GM12873 (cell line): ENCODE results near the gene CTNS.

Experiments
- TF ChIP-seq, protein P1 (sequence below): IDR thresholded peaks from 2 replicates; pipeline ENCODE4 v1.5.1; 2012; ENCODE audit warnings: low read depth, mild to moderate bottlenecking, moderate library complexity, low read length, control low read depth; ENCODE audit not compliant: insufficient read depth; ENCODE audit errors: missing control alignments

The CTNS gene

DNA sequence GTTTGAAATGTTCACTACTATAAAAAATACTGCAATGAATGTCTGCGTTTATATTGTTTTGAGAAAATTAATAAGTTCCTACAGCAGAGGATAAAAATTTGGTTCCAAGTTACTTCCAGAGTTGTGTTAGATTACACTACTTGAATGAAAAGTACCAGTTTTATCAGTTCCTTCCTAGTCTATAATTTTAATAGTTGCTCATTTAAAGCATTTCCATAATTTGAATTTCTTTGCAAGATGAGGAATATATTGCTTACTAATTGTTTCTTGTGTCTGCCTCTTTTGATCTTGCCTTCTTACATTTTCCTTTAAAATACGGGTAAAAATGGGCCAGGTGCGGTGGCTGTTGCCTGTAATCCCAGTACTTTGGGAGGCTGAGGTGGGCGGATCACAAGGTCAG lies 36.0 kb downstream of the CTNS start:
- TF ChIP-seq, protein P1, sequence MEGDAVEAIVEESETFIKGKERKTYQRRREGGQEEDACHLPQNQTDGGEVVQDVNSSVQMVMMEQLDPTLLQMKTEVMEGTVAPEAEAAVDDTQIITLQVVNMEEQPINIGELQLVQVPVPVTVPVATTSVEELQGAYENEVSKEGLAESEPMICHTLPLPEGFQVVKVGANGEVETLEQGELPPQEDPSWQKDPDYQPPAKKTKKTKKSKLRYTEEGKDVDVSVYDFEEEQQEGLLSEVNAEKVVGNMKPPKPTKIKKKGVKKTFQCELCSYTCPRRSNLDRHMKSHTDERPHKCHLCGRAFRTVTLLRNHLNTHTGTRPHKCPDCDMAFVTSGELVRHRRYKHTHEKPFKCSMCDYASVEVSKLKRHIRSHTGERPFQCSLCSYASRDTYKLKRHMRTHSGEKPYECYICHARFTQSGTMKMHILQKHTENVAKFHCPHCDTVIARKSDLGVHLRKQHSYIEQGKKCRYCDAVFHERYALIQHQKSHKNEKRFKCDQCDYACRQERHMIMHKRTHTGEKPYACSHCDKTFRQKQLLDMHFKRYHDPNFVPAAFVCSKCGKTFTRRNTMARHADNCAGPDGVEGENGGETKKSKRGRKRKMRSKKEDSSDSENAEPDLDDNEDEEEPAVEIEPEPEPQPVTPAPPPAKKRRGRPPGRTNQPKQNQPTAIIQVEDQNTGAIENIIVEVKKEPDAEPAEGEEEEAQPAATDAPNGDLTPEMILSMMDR = no peak

GRCh38 chr17:3675886-3676285 lies 39.3 kb downstream of the CTNS start:
- TF ChIP-seq, protein P1 = no peak

DNA sequence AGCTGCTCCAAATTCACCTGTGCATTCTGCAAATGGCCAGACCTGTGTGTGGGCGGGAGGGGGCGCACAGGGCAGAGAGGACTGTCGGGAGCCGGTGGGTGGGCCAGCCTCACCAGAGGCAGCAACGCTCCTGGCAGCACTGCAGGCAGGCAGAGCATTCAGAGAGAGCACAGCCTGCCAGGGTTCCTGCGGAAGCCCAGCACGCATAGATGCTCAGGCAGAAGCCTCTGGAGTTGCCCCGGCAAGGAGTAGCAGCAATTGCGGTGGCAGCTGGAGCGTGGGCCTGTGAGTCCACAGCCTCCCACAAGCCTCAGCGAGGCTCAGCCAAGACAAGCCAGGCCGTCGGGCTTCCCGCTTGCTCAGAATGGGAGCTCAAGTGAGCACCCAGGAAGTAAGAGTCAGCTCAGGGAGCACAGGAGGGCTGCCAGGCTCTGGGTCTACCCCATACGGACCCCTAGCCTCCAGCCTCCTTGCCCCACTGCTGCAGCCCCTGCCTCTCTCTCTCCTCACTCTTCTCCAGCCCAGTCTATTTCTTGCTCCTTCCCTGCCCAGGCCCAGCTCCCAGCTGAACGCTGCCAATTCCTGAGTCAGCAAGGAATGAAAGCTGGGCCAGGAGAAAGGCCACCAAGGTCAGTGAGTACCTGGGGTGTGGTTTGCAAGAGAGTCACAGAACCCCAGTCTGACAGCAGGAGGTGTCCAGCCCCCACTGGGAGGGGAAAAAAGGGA lies 41.7 kb downstream of the CTNS start:
- TF ChIP-seq, protein P1 = no peak

DNA sequence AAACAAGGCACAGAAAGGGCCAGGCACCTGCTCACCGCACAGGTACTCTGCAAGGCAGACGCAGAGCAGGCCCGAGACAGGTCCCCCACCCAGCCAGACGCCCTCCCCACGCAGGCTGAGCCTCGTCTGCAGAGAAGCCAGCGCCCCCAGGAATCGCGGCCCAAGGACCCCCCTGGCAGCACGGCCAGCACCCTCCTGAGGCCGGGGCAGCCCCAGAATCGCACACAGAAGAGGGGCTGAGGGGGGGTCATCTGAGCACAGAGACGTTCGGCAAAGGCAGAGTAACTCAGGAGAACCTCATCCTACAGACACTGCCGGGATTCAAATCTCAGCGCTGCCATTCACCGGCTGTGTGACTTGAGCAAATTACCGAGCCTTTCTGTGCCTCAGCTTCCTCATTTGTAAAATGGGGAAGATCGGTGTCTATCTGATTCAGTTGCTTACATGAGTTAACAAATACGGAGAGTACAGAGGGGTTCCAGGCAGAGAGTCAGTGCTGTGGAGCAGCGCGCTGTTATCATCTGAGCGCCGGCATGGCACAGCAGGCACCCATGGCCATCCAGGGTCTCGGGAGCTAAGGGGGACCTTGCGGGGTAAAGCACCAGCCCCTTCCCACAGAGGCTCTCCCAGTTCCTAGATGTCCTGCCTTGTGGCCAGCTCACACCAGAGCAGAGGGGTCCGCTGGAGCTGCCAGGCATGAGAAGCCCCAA lies 42.4 kb downstream of the CTNS start:
- TF ChIP-seq, protein P1 = no peak

DNA sequence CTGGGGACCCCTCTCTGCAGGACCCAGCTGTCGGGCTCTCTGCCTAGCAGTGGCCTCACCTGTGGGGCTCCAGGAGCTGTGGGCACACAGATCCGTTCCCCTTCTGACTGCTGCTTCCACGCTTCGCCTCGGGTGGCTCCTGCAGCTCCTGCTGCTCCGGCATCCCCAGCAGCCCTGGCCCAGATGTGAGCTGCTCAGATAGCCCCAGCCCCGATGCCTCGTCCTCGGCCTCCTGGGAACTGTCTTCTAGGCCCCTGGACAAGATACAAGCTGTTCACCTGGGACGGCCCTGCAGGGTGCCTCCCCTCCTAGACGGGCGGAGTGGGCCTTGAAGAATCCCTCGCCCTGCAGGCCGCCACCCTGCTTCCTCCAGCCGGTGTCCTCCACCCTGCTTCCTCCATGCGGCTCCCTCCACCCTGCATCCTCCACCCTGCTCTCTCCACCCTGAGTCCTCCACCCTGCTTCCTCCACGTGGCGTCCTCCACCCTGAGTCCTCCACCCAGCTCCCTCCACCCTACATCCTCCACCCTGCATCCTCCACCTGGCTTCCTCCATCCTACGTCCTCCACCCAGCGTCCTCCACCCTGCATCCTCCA lies 43.1 kb downstream of the CTNS start:
- TF ChIP-seq, protein P1 = no peak

DNA sequence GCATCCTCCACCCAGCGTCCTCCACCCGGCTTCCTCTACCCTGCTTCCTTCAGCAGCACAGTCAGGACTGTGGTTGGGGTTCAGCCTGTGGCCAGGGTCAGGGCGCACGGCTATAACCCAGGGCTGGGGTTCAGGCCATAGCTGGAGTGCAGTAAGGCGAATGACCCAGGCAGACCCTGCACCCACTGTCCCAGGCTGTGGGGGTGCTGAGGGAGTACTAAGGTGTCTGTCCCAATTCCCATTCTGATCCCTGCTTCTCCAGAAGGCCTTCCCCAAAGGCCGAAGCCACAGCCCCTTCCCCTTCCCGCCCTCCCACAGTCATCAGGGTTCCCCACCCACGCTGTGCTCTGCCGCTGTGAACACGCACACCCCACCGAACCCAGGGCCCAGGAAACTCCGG lies 44.5 kb downstream of the CTNS start:
- TF ChIP-seq, protein P1 = no peak

GRCh38 chr17:3681565-3681964 lies 45.0 kb downstream of the CTNS start:
- TF ChIP-seq, protein P1 = no peak
